Mesodermal cell (in vitro differentiated cells): ENCODE data around the gene SLC35A3. TPM values are rescaled to one million over a fixed set of nuclear protein-coding genes. Genes with fewer than 3 reads are reported as not detected.

Experiments
- H3K27ac ChIP-seq: 2 replicates; pipeline ENCODE4 v1.7.0; 2013; ENCODE audit warnings: mild to moderate bottlenecking, low read depth, low read length, moderate library complexity; ENCODE audit not compliant: severe bottlenecking
- H3K36me3 ChIP-seq: 2 replicates; pipeline ENCODE4 v1.7.1; 2013; ENCODE audit warnings: mild to moderate bottlenecking, low read length, moderate library complexity; ENCODE audit not compliant: control insufficient read depth, insufficient read depth
- H3K4me1 ChIP-seq: one replicate; pipeline ENCODE4 v1.7.1; 2013; ENCODE audit warnings: mild to moderate bottlenecking, low read length; ENCODE audit not compliant: insufficient read depth, control insufficient read depth, poor library complexity, severe bottlenecking
- H3K4me3 ChIP-seq: 2 replicates; pipeline ENCODE4 v1.7.0; 2013; ENCODE audit warnings: low read length, control low read depth, mild to moderate bottlenecking; ENCODE audit not compliant: insufficient read depth, poor library complexity, severe bottlenecking; ENCODE audit errors: extremely low read depth
- H3K9me3 ChIP-seq: 2 replicates; pipeline ENCODE4 v1.7.1; 2013; ENCODE audit warnings: mild to moderate bottlenecking, low read length, moderate library complexity; ENCODE audit not compliant: control insufficient read depth
- whole genome bisulfite sequencing, 2 experiments: methylation state at CpG; one replicate each; pipeline ENCODE4 v1.1.5; 2013; ENCODE audit warnings: missing lambda C conversion rate in 2 of 2; ENCODE audit not compliant: insufficient coverage in 2 of 2; 5-methylcytosine and 5-hydroxymethylcytosine counted together
- polyA plus RNA-seq, 2 experiments: library from polyadenylated mRNA; stranded (reverse); fragments of 50-300 nt; gene quantifications; one replicate each; pipeline ENCODE4 v1.2.3, GENCODE V29; 2013

Gene SLC35A3
- 16.1 TPM for polyA plus RNA-seq (2013, experiment 1 of 2)
- 19.1 TPM for polyA plus RNA-seq (2013, experiment 2 of 2)

GRCh38 chr1:99969729-99970621, at the start of gene SLC35A3:
TSS of gene SLC35A3 (plus strand) at chr1:99969996. CDS start at chr1:99993555, 23,559 bp downstream.
- peak within 1 kb of the TSS; percentile 68 for H3K4me3 ChIP-seq
- WGBS, 2 experiments = 2 to 3% methylated on average over 66 to 68 of the region's 74 CpGs
- no peaks in the 10 kb centered on the region for H3K9me3 ChIP-seq
- peak within 1 kb of the TSS; percentile 73 for H3K27ac ChIP-seq
- no peaks in the 10 kb centered on the region for H3K4me1 ChIP-seq
- peaks cover 5% of the 10 kb centered on the region for H3K36me3 ChIP-seq

- Histone ChIP-seq H3K4me3 (no peak overlapping the region), H3K27ac (no peak overlapping the region), H3K9me3 (no peaks in the 10 kb centered on the region), H3K36me3 (no peaks in the 10 kb centered on the region), H3K4me1 (no peaks in the 10 kb centered on the region)
These were observed 35.0 kb upstream of the SLC35A3 start for GRCh38 chr1:99934801-99935200.

- H3K27ac ChIP-seq = no peak overlapping the region
- H3K4me3 ChIP-seq = no peak overlapping the region
- H3K4me1 ChIP-seq = no peaks in the 10 kb centered on the region
- no CpG with 5 or more reads among the region's 1 CpG for WGBS, 2 experiments
- H3K36me3 ChIP-seq = no peaks in the 10 kb centered on the region
- H3K9me3 ChIP-seq = no peaks in the 10 kb centered on the region
These were observed 34.3 kb upstream of the SLC35A3 start for GRCh38 chr1:99935534-99935933.

- H3K4me1 ChIP-seq = no peaks in the 10 kb centered on the region
- H3K36me3 ChIP-seq = no peaks in the 10 kb centered on the region
- H3K27ac ChIP-seq = no peak overlapping the region
- WGBS, 2 experiments = 92 to 93% methylated on average over 3 of the region's 3 CpGs
- no peak overlapping the region for H3K4me3 ChIP-seq
- no peaks in the 10 kb centered on the region for H3K9me3 ChIP-seq
These were observed 33.7 kb upstream of the SLC35A3 start for GRCh38 chr1:99936071-99936470.

GRCh38 chr1:99942723-99943122, 27.1 kb upstream of the SLC35A3 start:
- 78% methylated on average over 1 of the region's 1 CpG; no CpG with 5 or more reads in 1 of the 2 experiments for WGBS, 2 experiments
- no peak overlapping the region for H3K4me3 ChIP-seq
- H3K36me3 ChIP-seq = no peaks in the 10 kb centered on the region
- no peak overlapping the region for H3K27ac ChIP-seq
- no peaks in the 10 kb centered on the region for H3K9me3 ChIP-seq
- H3K4me1 ChIP-seq = no peaks in the 10 kb centered on the region

GRCh38 chr1:99943223-99943794, 26.5 kb upstream of the SLC35A3 start:
- H3K27ac ChIP-seq = no peak overlapping the region
- no peak overlapping the region for H3K4me3 ChIP-seq
- H3K36me3 ChIP-seq = no peaks in the 10 kb centered on the region
- H3K4me1 ChIP-seq = no peaks in the 10 kb centered on the region
- WGBS, 2 experiments = 88 to 90% methylated on average over 7 of the region's 7 CpGs
- H3K9me3 ChIP-seq = no peaks in the 10 kb centered on the region

- H3K4me3 ChIP-seq = no peak overlapping the region
- H3K27ac ChIP-seq = no peak overlapping the region
- H3K9me3 ChIP-seq = no peaks in the 10 kb centered on the region
- no peaks in the 10 kb centered on the region for H3K4me1 ChIP-seq
- 86% methylated on average over 1 of the region's 1 CpG; no CpG with 5 or more reads in 1 of the 2 experiments for WGBS, 2 experiments
- H3K36me3 ChIP-seq = no peaks in the 10 kb centered on the region
These were observed 25.6 kb upstream of the SLC35A3 start for GRCh38 chr1:99944192-99944591.

- Histone ChIP-seq H3K9me3 (no peaks in the 10 kb centered on the region), H3K36me3 (no peaks in the 10 kb centered on the region), H3K4me3 (no peak overlapping the region), H3K4me1 (no peaks in the 10 kb centered on the region), H3K27ac (no peak overlapping the region)
- WGBS, 2 experiments = 80 to 92% methylated on average over 1 of the region's 1 CpG
These were observed 24.6 kb upstream of the SLC35A3 start for GRCh38 chr1:99945174-99945573.

- no peaks in the 10 kb centered on the region for H3K36me3 ChIP-seq
- WGBS, 2 experiments = 100% methylated on average over 1 of the region's 3 CpGs
- H3K9me3 ChIP-seq = peaks cover 4% of the 10 kb centered on the region
- H3K27ac ChIP-seq = peak overlapping the region; percentile 57
- no peaks in the 10 kb centered on the region for H3K4me1 ChIP-seq
- H3K4me3 ChIP-seq = no peak overlapping the region
These were observed 19.3 kb upstream of the SLC35A3 start for GRCh38 chr1:99950486-99950885.

- no peaks in the 10 kb centered on the region for H3K4me1 ChIP-seq
- no CpG with 5 or more reads among the region's 1 CpG for WGBS, 2 experiments
- no peak overlapping the region for H3K4me3 ChIP-seq
- H3K27ac ChIP-seq = no peak overlapping the region
- H3K36me3 ChIP-seq = no peaks in the 10 kb centered on the region
- peaks cover 4% of the 10 kb centered on the region for H3K9me3 ChIP-seq
These were observed 17.3 kb upstream of the SLC35A3 start for GRCh38 chr1:99952522-99952921.

- H3K9me3 ChIP-seq = peaks cover 4% of the 10 kb centered on the region
- WGBS, 2 experiments = 86% methylated on average over 1 of the region's 3 CpGs; no CpG with 5 or more reads in 1 of the 2 experiments
- H3K4me3 ChIP-seq = no peak overlapping the region
- no peak overlapping the region for H3K27ac ChIP-seq
- no peaks in the 10 kb centered on the region for H3K4me1 ChIP-seq
- no peaks in the 10 kb centered on the region for H3K36me3 ChIP-seq
These were observed 14.4 kb upstream of the SLC35A3 start for GRCh38 chr1:99955375-99955774.
